NCI-H524 treated with DMSO at 0.1 percent for 48 hours (cell line): Measurements from ENCODE around the gene MIOX.
A peak's percentile ranks its signal among the peaks of the same experiment; 100 is the strongest.

Source experiments
- DNase-seq: peaks from one replicate; lab custom pipeline; 2025; lab: John Stamatoyannopoulos, UW

Gene MIOX

DNA sequence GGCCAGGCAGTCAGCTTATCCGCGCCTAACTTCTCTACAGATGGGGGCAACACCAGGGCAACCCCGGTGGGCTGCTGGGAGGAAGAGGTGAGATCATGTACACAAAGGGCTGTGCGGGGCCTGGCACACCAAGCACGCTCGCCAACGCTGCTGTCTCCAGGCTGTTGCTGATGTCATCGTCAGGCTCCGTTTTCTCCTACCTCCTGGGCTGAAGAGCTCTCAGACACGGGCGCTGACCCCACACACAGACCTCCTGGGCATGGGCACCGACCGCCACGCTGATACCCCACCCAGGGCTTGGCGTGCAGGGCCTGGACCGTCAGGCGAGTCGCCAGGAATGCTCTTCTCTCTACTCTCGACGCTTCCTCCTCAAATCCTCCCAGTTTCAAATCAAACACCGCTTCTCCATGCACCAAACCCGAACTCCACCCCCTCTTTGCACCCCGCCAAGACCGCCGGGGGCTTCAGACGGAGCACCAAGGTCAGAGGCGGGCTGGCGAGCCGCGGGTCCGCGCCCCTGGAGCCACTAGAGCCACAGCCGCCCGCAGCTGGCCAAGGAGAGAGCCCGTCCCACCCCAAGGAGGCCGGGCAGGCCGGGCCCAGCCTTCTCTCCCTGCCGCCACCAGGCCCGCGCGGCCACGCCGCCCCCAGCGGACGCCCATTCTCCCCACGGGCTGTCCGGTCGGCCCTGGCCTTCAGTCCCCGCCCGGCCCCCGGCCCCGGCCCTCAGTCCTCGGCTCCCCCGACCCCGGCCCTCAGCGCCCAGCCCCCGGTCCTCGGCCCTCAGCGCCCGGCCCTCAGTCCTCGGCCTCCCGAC, 12.6 kb upstream of the MIOX start:
- DNase-seq, result no peak

DNA sequence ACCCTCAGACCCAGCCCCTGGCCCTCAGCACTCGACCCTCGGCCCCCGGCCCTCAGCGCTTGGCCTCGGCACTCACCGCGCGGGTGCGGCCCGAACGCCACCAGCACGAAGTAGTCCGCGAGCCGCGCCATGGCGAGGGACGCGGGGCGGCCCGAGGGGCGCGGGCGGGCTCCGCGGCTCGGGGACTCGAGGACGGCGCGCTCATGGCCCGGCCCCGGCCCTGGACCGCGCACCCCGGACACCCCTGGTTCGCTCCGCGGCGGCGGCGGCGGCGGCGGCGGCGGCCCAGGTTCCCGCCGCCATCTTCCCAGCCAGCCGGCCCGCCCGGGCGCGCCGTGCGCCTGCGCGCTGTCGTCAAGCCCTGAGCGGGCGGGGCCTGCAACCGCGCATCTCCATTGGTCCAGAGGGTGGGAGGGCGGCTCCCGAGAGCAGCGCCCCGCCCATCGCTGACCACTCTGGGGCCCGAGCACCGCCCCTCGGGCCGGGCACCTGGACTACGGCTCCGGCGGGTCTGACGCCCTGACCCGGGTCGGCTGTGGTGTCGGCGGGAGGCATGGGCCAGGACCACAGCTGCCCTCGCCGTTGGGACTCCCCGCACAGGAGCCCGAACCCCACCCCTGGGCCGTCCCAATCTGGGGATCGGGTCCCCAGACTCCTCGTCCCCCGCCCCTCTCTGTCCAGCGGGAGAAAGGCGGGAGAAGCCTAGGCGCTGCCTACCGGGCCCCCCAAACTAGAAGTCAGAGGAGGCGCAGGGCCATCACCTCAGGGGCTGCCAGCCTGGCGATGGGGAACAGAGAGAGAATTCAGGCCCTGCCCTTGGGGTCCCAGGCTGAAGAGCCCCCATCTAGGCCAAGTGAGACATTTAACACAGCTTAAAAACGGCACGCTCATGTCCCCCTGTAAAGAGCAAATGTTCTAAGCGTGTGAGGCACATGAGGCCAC, 11.7 kb upstream of the MIOX start, which contains the start of gene SBF1:
SBF1 (minus strand) TSS at position 326 of the 942 bp plus-strand sequence; CDS start at position 131, 195 bp downstream.
- peak; percentile 16 for DNase-seq

DNA sequence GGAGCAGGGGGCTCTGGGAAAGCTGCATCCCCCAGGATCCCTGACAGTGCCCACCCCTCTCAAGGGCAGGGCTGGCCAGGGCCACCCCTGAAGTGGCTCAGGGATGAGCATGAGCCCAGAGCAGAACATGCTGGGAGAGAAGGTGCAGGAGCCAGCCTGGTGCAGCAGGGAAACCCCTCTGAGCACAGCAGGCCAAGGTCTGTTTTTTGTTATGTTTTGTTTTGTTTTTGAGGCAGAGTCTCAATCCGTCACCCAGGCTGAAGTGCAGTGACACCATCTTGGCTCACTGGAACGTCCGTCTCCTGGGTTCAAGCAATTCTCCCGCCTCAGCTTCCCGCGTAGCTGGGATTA, 11.0 kb upstream of the MIOX start:
- DNase-seq, result no peak

DNA sequence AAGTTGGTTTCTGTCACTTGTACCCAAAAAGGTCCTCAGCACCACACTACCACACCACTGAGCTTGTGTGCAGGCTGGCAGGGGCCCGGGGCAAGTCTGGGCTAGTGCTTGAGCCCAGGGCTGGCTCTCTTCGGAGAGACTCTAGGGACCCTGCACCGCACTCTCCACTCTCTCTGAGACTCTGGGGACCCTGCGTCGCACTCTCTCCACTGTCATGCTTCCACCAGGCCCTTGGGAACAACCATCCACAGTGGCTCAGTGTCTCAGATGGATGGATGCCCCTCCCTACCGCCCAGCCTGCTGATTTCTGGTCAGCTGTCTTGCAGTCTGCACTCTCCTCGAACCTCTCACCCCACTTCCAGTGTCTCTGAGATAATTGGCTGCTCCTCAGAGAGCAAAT, 9.8 kb upstream of the MIOX start:
- no peak for DNase-seq

DNA sequence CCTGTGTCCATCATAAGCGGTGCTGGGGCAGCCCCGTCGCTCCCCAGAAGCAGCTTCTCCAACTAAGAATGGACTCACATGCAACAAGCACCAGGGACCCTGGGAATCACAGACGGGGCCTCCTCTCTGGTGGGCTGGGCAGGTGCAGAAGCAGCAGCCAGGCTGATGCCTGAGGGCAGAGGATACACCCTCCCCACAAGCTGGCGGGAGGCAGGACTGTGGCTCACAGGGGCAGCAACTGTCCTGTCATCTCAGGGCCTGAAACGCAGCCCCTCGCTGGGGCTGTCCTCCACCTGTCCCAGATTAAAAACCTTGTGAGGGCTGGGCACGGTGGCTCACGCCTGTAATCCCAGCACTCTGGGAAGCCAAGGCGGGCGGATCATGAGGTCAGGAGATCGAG, 8.7 kb upstream of the MIOX start:
- no peak for DNase-seq

DNA sequence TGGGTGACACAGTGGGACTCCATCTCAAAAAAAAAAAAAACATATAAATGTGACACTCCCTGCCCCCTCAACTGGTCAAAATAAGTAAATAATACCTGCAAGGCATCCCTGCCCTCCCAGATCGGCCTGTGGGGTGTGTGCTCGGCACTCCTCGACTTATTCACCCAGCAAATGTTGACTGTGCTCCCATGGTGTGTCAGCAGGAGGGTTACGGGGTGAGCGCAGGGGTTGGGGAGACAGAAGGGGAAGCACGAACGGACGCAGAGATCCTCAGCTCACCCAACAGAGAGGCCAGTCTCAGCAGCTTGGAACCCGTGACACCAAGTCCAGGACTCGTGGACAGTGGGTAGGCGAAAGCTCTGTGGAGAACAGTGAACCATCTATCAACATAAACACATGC, 6.9 kb upstream of the MIOX start:
- DNase-seq, result no peak

DNA sequence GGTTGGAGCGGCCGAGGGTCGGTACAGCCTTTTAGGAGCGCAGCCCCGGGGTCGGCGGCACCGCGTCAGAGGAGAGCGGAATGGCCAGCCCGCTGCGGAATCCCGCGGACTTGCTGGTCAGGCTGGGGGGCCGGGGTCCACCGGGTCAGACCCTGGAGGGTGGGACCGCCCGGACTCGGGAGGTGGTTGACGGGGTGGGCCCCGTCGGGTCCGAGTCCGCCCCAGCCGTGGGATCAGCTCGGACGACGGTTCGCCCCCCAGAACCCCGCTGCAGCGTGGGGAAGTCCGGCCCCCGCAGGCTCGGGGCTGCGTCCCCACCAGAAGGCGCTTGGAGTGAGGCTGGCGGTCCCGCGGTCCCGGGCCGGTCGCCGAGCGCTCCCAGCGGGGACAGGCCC, 5.6 kb upstream of the MIOX start:
- no peak for DNase-seq

DNA sequence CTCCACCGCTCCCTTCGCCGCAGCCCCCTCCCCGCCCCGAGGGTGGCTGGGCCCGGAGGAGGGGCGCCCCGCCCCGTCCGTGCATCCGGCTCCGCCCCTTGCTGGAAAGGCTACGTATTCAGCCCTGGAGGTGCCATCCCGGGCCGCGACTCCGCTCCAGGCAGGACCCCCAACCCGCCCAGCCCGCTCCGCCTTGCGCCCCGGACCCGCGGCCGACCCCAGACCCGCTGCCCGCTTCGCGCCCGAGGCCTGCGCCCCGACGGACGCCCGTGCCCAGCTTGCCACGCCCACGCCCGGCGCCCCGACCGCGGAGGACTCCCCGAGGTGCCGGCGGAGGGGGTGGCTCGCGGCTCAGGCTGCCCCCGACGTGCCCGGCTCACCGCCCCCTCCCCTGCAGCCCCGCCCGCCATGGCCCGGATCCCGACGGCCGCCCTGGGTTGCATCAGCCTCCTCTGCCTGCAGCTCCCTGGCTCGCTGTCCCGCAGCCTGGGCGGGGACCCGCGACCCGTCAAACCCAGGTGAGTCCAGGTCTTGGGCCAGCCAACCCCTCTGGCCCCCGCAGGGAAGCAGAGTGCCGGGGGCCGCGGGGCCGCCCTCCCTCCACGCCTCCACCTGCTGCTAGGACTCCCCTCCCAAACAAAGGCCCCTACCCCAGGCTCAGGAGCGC, 5.1 kb upstream of the MIOX start, which contains the start of gene ADM2:
ADM2 (plus strand) TSS at position 104 of the 667 bp plus-strand sequence; CDS start at position 409, 305 bp downstream.
- no peak for DNase-seq

DNA sequence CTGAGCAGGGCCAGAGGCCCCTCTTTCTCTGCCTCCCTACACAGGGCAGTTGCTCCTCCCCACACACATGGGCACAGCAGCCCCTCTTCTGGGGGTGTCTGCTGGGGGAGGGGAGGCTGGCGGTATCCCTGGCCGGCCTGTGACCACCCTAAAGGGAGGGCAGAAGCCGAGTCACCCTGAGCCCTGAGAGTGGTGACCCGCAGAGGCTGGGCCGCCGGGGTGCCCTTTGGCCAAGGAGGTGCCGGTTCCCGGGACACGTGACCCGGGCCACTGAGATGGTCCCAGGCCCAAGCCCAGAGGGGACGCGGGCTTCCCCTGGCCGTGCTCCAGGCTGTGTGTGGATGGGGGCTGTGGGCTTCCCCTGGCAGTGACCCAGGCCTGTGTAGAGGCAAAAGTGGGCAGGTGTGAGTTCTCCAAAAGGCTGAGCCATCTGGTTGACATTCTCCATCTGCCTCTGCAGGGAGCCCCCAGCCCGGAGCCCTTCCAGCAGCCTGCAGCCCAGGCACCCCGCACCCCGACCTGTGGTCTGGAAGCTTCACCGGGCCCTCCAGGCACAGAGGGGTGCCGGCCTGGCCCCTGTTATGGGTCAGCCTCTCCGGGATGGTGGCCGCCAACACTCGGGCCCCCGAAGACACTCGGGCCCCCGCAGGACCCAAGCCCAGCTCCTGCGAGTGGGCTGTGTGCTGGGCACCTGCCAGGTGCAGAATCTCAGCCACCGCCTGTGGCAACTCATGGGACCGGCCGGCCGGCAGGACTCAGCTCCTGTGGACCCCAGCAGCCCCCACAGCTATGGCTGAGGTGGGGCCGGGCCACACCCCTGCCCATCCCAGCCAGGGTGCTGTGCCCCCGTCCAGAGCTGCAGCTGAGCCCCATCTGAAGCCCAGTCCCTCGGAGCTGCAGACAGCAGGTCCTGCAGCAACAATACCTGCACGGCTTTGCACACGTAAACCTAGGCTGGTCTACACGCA, 4.3 kb upstream of the MIOX start:
- DNase-seq, result peak; percentile 29

DNA sequence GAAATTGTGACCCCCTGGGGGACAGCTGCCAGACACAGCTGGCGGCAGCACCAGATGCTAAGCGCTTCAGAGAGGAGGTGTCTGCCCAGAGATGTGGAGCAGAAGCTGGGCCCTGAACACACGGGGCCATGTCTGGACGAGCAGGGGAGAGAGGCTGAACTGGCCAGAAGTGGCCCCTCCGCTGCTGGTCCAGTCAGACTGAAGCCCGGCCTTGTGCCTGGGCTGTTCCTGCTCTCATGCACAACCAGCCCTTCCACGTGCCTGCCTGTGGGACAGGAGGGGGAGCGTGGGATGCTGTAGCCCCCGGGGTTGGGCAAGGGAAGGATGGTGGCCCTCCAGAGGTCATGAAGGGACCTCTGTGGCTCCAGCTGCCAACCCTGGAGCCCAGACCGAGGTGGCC, 3.6 kb upstream of the MIOX start:
- no peak for DNase-seq

DNA sequence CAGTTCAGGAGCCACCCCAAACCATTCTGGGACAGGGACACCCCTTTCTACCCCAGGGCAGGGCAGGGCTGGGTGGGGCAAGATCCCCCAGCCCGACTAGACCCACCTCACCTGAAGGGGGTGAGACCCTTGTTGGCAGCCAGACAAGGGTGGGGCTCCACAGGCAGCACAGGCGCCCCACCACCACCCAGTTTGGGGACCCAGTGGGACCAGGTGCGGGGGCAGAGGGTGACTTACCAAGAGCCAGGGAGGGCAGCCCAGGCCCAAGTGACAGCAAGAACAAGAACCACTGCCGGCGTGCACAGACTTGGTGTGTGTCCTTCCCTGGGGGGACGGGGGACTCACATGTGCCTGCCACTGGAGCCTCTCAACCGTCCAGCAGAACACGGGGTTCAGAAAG, 3.1 kb upstream of the MIOX start:
- no peak for DNase-seq

DNA sequence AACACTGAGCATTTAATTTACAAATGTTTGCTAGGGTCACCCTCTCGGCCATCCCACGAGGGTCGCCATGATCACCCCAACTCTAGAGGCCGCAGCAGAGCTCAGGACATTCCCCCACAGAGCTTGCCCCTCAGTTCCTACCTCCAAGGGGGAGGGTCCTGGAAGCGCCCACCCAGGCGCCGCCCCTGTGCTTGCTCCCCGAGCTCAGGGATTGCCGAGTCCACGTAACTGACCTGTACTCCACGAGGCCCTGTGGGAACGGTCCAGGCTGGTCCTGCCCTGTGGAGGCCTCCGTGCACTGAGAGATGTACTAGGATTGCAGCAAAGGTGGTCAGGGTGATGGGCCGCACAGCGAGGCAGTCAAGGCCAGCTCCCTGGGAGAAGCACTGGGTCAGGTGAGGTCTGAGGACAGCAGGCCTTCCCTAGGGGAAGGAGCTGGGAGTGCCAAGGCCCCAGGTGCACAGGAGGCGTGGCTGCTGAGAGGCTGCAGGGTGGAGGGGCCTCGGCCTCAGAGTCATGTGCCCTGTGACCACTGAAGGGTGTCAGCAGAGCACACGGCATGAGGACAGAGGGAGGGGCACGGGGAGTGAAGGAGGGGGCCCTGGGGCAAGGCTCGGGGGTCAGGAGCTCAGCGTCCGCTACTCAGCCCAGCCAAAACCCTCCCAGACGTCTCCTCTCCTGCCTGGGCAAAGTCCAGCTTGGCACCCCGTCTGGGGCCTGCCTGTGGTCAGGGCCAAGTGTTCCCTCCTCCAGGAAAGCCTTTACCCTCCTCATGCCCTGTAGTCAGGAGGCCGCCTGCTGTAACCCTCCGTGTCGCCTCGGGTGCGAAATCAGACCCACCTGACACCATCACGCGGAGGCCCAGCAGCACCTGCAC, 2.4 kb upstream of the MIOX start:
- no peak for DNase-seq

DNA sequence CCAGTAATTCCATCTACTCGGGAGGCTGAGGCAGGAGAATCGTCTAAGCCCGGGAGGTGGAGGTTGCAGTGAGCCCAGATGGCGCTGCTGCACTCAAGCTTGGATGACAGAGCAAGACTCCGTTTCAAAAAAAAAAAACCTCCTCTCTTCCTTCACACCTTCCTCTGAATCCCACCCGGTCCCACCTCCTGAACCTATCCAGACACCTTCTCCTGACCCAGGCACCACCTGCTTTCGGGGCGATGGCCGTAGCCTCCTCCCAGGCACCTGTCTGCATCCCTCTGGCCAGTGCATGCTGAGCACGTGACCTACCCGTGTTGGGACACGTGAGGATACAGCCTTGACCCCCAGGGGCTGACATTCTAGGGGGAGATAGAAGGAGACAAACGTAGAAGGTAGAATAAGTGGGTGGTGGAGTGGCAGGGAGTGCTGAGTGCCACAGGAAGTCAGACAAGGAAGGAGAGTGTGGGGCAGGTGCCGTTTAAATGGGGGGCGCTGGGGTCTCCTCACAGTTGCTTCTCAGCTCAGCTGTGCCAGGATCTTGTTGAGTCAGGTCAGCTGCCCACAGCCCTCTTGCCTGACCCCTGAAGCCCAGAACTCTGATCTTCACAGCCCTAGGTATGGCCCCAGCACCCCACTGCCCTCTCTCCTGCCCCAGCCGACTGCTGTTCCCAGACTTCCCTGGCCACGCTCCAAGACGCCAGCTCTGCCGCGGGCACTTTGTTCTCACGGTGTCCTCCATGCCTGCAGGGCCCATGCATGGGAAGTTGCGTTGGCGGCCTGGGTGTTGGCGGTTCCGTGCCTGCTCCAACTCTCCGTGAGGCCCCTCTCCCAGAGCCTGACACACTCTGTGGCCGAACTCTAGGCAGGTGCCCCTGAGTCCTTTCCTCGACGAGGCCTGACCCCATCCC, 1.2 kb upstream of the MIOX start:
- DNase-seq, result no peak

DNA sequence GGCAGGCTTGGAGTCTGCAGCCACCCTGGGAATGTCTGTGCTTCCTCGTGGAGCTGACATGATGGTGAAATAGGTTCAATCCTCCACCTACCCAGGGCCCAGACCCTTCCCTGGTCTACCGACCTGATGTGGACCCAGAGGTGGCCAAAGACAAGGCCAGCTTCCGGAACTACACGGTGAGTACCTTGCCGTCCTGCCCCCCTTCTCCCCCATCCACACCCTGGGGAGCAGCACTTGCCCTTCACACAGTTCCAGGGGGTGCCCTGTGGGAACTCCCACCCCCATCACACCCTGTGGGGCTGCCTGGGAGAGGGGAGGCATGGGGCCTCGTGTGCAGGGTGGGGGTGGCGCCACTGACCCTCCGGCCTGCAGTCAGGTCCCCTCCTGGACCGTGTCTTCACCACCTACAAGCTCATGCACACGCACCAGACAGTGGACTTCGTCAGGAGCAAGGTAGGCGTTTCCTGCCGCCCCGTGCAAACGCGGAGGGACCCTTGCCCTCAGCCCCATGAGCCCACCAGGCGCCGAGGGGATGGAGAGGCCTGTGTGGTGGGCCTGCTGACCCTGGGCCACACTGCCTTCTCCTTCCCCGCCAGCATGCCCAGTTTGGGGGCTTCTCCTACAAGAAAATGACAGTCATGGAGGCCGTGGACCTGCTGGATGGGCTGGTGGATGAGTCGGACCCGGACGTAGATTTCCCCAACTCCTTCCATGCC, 789 bp downstream of the MIOX start:
- no peak for DNase-seq

DNA sequence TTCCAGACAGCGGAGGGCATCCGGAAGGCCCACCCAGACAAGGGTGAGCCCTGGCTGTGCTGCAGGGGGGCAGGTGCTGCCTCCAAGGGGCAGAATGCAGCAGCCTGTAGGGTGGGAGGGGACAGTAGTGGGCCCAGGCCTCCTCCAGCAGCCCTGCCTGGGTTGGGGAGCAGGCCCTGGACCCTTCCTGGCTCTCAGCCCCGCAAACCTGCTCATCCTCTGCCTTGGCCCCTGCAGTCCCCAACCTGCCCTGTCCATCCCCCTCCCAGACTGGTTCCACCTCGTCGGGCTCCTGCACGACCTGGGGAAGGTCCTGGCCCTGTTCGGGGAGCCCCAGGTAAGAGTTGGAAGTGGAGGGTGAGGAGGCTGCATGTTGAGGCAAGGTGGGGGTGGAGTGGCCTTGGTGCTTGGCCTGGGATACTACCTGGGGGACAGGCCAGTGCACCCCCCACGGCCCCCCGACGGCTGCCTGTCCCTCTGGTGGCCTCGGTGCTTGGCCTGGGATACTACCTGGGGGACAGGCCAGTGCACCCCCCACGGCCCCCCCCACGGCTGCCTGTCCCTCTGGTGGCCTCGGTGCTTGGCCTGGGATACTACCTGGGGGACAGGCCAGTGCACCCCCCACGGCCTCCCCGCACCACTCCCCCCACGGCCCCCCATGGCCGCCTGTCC, 1.5 kb downstream of the MIOX start:
- DNase-seq, result no peak

DNA sequence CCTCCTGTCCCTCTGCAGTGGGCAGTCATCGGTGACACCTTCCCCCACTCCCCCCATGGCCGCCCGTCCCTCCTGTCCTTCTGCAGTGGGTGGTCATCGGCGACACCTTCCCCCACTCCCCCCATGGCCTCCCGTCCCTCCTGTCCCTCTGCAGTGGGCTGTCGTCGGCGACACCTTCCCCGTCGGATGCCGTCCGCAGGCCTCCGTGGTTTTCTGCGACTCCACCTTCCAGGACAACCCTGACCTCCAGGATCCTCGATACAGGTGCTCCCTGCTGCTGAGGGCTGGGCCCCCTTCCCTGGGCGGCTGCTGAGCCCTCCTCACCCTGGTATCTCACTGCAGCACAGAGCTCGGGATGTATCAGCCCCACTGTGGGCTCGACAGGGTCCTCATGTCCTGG, 2.2 kb downstream of the MIOX start:
- no peak for DNase-seq

DNA sequence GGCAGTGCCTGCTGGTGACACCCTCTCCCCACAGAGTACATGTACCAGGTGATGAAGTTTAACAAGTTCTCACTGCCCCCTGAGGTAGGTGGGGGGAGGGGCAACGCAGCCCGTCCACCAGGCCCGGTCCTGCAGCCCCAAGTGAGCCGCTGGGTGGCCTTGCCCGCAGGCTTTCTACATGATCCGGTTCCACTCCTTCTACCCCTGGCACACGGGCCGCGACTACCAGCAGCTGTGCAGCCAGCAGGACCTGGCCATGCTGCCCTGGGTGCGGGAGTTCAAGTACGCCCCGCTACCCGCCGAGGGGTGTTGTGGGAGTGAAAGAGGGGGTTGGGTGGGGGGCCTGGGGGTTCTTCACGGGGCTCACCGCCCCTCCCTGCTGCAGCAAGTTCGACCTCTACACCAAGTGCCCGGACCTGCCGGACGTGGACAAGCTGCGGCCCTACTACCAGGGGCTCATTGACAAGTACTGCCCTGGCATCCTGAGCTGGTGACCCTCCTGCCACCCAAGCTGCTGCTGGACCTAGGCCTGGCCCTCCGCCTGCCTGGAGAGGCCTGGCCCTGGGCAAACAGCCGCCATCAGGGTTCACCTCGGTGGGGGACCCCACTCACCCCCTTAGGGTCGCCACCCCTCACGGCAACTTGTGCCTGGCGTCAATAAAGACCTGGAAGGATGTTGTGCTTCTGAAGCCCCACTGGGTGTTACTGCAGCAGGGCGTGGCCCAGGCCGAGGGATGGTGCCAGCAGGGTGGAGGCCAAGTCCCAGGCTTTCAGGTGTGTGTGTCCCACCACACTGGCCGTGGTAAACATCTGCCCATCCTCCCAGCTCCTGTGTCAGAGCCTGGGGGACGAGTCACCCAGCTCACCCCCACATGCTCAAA, 2.9 kb downstream of the MIOX start:
- DNase-seq, result no peak
